Tibial nerve (tissue), 4 donors: ENCODE data around the gene DAB1. TPM values are rescaled to one million over a fixed set of nuclear protein-coding genes. Genes with fewer than 3 reads are reported as not detected.

Source experiments
- DNase-seq, 2 donors: peaks; one replicate each; pipeline ENCODE4 v3.0.0-alpha.2; 2019; ENCODE audit warnings: low spot score in 2 of 2
- H3K27ac ChIP-seq, 4 donors: fragments of 200-600 bp; sonication (generic) in 3 of 4; one replicate each; pipeline ENCODE4 v1.5.1; 2017 to 2019; ENCODE audit warnings: mild to moderate bottlenecking in 1 of 4
- H3K27me3 ChIP-seq, 2 donors: fragments of 200-600 bp; sonication (generic) in 1 of 2; one replicate each; pipeline versions ENCODE4 v1.5.1 to v1.6.0; 2017 to 2019
- H3K36me3 ChIP-seq, 3 donors: fragments of 200-600 bp; sonication (generic); one replicate each; pipeline ENCODE4 v1.5.1; 2018 to 2019
- H3K4me1 ChIP-seq, 4 donors: fragments of 200-600 bp; sonication (generic) in 3 of 4; one replicate each; pipeline ENCODE4 v1.5.1; 2017 to 2019
- H3K4me3 ChIP-seq, 4 donors: fragments of 200-600 bp; sonication (generic) in 3 of 4; one replicate each; pipeline ENCODE4 v1.5.1; 2017 to 2019; ENCODE audit warnings: mild to moderate bottlenecking in 1 of 4, moderate library complexity in 1 of 4
- H3K9me3 ChIP-seq, 4 donors: fragments of 200-600 bp; sonication (generic) in 3 of 4; one replicate each; pipeline ENCODE4 v1.5.1; 2017 to 2019
- EP300 ChIP-seq, 2 donors: sonication (generic); formaldehyde crosslinking; IDR thresholded peaks; one replicate each; pipeline ENCODE4 v1.6.1; 2017; ENCODE audit warnings: antibody characterized with exemption in 2 of 2, mild to moderate bottlenecking in 1 of 2
- POLR2A ChIP-seq, 2 donors: fragments of 450-650 bp; IDR thresholded peaks; one replicate each; pipeline ENCODE4 v1.6.1; 2017; ENCODE audit warnings: antibody characterized with exemption in 2 of 2, mild to moderate bottlenecking in 2 of 2, moderate library complexity in 2 of 2
- WGBS, 2 donors: methylation state at CpG; one replicate each; pipeline ENCODE4 v1.1.5; 2018; 5-methylcytosine and 5-hydroxymethylcytosine counted together
- total RNA-seq, 4 donors: library from RNA; depleted of rRNA; stranded (reverse); fragments of >200 nt; gene quantifications; one replicate each; pipeline ENCODE4 v1.1.0, GENCODE V29; 2016
- TF ChIP-seq, protein P1 (sequence below), 5 experiments: fragments of 200-600 bp in 3 of 5; fragments of 450-650 bp in 2 of 5; sonication (generic) in 3 of 5; IDR thresholded peaks; one replicate each; pipeline ENCODE4 v1.5.1; 2016 to 2019; ENCODE audit warnings: antibody characterized with exemption in 5 of 5, mild to moderate bottlenecking in 3 of 5, moderate library complexity in 2 of 5

The DAB1 gene
- total RNA-seq, 4 donors from 2014 or later = 4.0 to 8.3 (median 4.4) TPM

DNA sequence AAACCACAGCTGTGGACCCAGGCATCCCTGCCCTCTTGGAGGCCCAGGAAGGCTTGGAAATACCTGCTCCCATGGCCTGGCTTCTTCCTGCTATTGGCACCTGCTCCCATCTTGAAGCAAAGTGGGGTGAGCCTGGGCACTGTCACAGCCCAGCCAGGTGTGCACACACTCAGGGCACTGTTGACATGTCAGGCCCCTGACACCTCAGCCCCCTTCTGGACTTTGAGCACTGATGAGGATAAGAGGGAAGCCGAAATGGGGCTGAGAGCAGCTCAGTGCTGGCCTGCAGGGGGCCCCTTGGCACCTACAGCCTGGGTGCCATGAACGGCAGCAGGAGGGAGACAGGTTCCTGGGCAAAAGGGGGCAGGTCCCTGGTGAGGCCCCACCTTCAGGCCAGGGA is 55.9 kb downstream of the DAB1 start:
- no peak overlapping the region for H3K4me3 ChIP-seq
- 75 to 100% methylated on average over 1 to 2 of the region's 2 CpGs for WGBS, 2 donors
- DNase-seq = no peak
- TF ChIP-seq, protein P1, sequence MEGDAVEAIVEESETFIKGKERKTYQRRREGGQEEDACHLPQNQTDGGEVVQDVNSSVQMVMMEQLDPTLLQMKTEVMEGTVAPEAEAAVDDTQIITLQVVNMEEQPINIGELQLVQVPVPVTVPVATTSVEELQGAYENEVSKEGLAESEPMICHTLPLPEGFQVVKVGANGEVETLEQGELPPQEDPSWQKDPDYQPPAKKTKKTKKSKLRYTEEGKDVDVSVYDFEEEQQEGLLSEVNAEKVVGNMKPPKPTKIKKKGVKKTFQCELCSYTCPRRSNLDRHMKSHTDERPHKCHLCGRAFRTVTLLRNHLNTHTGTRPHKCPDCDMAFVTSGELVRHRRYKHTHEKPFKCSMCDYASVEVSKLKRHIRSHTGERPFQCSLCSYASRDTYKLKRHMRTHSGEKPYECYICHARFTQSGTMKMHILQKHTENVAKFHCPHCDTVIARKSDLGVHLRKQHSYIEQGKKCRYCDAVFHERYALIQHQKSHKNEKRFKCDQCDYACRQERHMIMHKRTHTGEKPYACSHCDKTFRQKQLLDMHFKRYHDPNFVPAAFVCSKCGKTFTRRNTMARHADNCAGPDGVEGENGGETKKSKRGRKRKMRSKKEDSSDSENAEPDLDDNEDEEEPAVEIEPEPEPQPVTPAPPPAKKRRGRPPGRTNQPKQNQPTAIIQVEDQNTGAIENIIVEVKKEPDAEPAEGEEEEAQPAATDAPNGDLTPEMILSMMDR (IDR thresholded peaks at IDR 0.05) = no peak
- TF ChIP-seq POLR2A (IDR thresholded peaks at IDR 0.05) (no peak), EP300 (IDR thresholded peaks at IDR 0.05) (no peak)
- no peaks in the 10 kb centered on the region for H3K4me1 ChIP-seq
- H3K27me3 ChIP-seq = no peaks in the 10 kb centered on the region
- peaks cover 0 to 8% (median 0%) of the 10 kb centered on the region in 4 donors for H3K9me3 ChIP-seq
- no peak overlapping the region for H3K27ac ChIP-seq
- H3K36me3 ChIP-seq = peaks cover 0 to 6% (median 0%) of the 10 kb centered on the region in 3 donors

DNA sequence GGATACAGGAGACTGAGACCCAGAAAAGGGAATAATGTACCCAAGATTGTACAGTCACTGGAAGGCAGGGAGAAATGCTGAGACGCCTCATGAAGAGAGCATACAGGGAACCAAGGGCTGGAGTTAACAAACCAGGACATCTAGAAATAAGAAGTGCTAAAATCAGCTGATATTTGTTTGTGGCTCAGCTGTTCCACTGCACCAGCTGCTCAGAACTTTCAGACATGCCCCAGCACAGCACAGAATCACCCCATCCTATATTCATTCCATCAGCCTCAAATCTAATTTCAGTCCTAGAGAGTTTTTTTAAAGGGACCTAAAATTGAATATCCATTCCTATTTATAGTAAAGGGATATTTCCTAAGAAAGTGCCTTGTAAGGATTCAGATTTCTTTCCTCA is 60.2 kb downstream of the DAB1 start:
- WGBS, 2 donors = 73 to 90% methylated on average over 1 of the region's 1 CpG
- no peak overlapping the region for H3K4me3 ChIP-seq
- H3K4me1 ChIP-seq = no peaks in the 10 kb centered on the region
- H3K36me3 ChIP-seq = peaks cover 0 to 6% (median 0%) of the 10 kb centered on the region in 3 donors
- H3K27me3 ChIP-seq = no peaks in the 10 kb centered on the region
- H3K27ac ChIP-seq = no peak overlapping the region
- no peak for DNase-seq
- TF ChIP-seq, protein P1 (IDR thresholded peaks at IDR 0.05) = no peak
- TF ChIP-seq EP300 (IDR thresholded peaks at IDR 0.05) = no peak
- TF ChIP-seq POLR2A (IDR thresholded peaks at IDR 0.05) = no peak
- H3K9me3 ChIP-seq = peaks cover 0 to 12% (median 0%) of the 10 kb centered on the region in 4 donors

DNA sequence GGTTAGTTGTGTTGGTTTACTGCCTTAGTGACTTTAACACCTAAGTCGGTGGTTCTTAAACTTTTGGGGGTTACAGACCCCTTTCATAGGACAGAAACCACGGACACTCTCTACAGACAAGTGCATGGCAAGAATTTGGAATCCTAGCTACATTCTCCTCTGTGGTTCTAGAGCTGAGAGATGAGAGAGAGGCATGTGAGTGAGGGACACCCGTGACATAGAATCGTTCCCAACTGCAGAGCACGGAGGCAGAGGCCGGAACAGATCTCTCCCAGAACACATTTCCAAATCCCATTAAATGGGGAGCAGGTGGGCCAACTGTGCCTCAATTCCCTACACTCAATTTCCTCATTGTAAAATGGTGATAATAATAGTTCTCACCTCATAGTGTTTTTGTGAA is 60.7 kb downstream of the DAB1 start:
- Histone ChIP-seq H3K9me3 (peaks cover 0 to 12% (median 0%) of the 10 kb centered on the region in 4 donors), H3K27ac (no peak overlapping the region), H3K36me3 (peaks cover 0 to 4% (median 0%) of the 10 kb centered on the region in 3 donors), H3K27me3 (no peaks in the 10 kb centered on the region), H3K4me1 (no peaks in the 10 kb centered on the region), H3K4me3 (no peak overlapping the region)
- 78 to 90% methylated on average over 6 of the region's 6 CpGs for WGBS, 2 donors
- TF ChIP-seq, protein P1 (IDR thresholded peaks at IDR 0.05) = no peak
- no peak for TF ChIP-seq POLR2A (IDR thresholded peaks at IDR 0.05)
- TF ChIP-seq EP300 (IDR thresholded peaks at IDR 0.05) = no peak
- DNase-seq = no peak

DNA sequence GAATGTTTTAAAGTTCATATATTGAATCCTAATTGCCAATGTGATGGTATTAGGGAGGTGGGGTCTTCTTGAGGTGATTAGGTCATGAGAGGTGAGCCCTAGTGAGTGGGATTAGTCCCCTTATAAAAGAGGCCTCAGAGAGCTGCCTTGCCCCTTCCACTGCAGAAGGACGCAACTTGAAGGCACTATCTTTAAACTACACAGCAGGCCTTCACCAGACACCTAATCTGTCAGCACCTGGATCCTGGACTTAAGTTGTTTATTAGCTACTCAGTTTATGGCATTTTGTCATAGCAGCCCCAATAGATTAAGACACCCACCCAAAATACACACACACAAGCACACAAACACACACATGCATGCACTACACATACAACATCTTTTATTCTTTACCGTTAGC is 61.4 kb downstream of the DAB1 start:
- DNase-seq = no peak
- Histone ChIP-seq H3K4me1 (no peaks in the 10 kb centered on the region), H3K36me3 (no peaks in the 10 kb centered on the region), H3K9me3 (peaks cover 0 to 13% (median 0%) of the 10 kb centered on the region in 4 donors), H3K4me3 (no peak overlapping the region), H3K27me3 (no peaks in the 10 kb centered on the region), H3K27ac (no peak overlapping the region)
- no peak for TF ChIP-seq EP300 (IDR thresholded peaks at IDR 0.05)
- 63 to 64% methylated on average over 2 of the region's 2 CpGs for WGBS, 2 donors

DNA sequence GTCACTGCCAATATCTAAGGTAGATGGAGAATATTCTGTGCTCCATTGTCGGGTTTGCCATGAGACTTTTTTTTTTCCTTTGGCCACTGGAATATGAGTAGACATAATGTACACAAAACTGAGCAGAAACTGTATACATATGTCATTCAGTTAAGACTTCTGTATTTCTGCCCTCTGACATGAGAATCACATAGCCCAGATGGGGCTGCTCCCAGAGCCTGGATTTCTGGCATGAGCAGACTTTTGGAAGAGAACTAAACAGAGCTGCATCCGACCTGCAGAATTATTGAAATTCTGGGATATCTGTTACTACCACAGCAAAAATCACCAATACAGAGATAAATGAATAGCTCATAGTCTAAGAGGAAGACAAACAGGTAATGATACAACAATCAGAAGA is 62.3 kb downstream of the DAB1 start:
- DNase-seq = no peak
- Histone ChIP-seq H3K4me1 (no peaks in the 10 kb centered on the region), H3K27ac (no peak overlapping the region), H3K9me3 (peaks cover 0 to 13% (median 0%) of the 10 kb centered on the region in 4 donors), H3K36me3 (no peaks in the 10 kb centered on the region), H3K4me3 (no peak overlapping the region), H3K27me3 (no peaks in the 10 kb centered on the region)
- TF ChIP-seq, protein P1 (IDR thresholded peaks at IDR 0.05) = no peak
- TF ChIP-seq POLR2A (IDR thresholded peaks at IDR 0.05) = no peak
- no peak for TF ChIP-seq EP300 (IDR thresholded peaks at IDR 0.05)
- WGBS, 2 donors = 65 to 69% methylated on average over 2 of the region's 2 CpGs
